Panc1 (cell line): ENCODE measurements around the gene STARD9. TPM values are rescaled to one million over a fixed set of nuclear protein-coding genes. Genes with fewer than 3 reads are reported as not detected.

Source experiments
- ATAC-seq: fragments of 200-7000 bp; cut with Tn5 transposase; 2 replicates; pipeline ENCODE4 v1.9.1; 2020; ENCODE audit warnings: mild to moderate bottlenecking, moderate library complexity
- BruUV-seq: library from RNA; stranded (reverse); fragments of 400-500 nt; replicated peaks from 2 replicates; lab custom pipeline; 2021; lab: Mats Ljungman, UMichigan
- CTCF ChIA-PET: fragments of 300-600 bp; sonication (Branson Sonifier 250); formaldehyde crosslinking; loops from one replicate; lab custom pipeline; 2022; ENCODE audit warnings: antibody characterized with exemption; lab: Charles Lee
- POLR2A ChIA-PET: fragments of 300-600 bp; sonication (Branson Sonifier 250); formaldehyde crosslinking; loops from one replicate; lab custom pipeline; 2022; ENCODE audit warnings: antibody characterized with exemption; lab: Charles Lee
- DNase-seq: peaks from one replicate; pipeline ENCODE4 v3.0.0-alpha.2; 2010; ENCODE audit warnings: low read depth, low spot score
- H3K27ac ChIP-seq: 2 replicates; pipeline ENCODE4 v1.5.1; 2011; ENCODE audit warnings: mild to moderate bottlenecking, low read length, inconsistent platforms
- H3K27me3 ChIP-seq: fragments of 200-500 bp; sonication (Bioruptor generic); 2 replicates; pipeline ENCODE4 v1.6.0; 2014; ENCODE audit warnings: low read length, inconsistent platforms; ENCODE audit not compliant: control insufficient read depth, insufficient read depth
- H3K36me3 ChIP-seq: fragments of 200-500 bp; sonication (Bioruptor generic); 2 replicates; pipeline ENCODE4 v1.5.1; 2014; ENCODE audit warnings: inconsistent platforms, mild to moderate bottlenecking, low read length, moderate library complexity; ENCODE audit not compliant: control insufficient read depth, insufficient read depth
- H3K4me1 ChIP-seq: 2 replicates; pipeline ENCODE4 v1.5.1; 2011; ENCODE audit warnings: inconsistent platforms, mild to moderate bottlenecking, low read length, moderate library complexity; ENCODE audit not compliant: control insufficient read depth, insufficient read depth
- H3K4me3 ChIP-seq, 2 experiments: 2 replicates each; pipeline ENCODE4 v1.5.1; 2011 to 2012; ENCODE audit warnings: low read depth in 2 of 2, low read length in 2 of 2, mild to moderate bottlenecking in 2 of 2, inconsistent platforms in 1 of 2, moderate library complexity in 1 of 2
- H3K9me3 ChIP-seq: fragments of 200-500 bp; sonication (Bioruptor generic); 2 replicates; pipeline ENCODE4 v1.5.1; 2014; ENCODE audit warnings: low read depth, mild to moderate bottlenecking, inconsistent platforms, low read length, moderate library complexity; ENCODE audit not compliant: control insufficient read depth, insufficient read depth
- POLR2AphosphoS5 ChIP-seq: IDR thresholded peaks from 2 replicates; pipeline ENCODE4 v1.6.1; 2012; ENCODE audit warnings: mild to moderate bottlenecking, low read depth, low read length, moderate library complexity
- SIN3A ChIP-seq: IDR thresholded peaks from 2 replicates; pipeline ENCODE4 v1.6.1; 2012; ENCODE audit warnings: low read depth, mild to moderate bottlenecking, low read length, moderate library complexity, borderline replicate concordance; ENCODE audit not compliant: insufficient read depth
- TCF7L2 ChIP-seq: IDR thresholded peaks from 2 replicates; pipeline ENCODE4 v1.6.1; 2011; ENCODE audit warnings: mild to moderate bottlenecking, low read depth, low read length, inconsistent platforms
- in situ Hi-C: cut with HindIII; loops from 2 replicates; pipeline ENCODE4 v1.10.0; 2016; ENCODE audit warnings: low sequenced_read_pairs, low pct_unique_long_range_greater_than_20kb
- intact Hi-C: fragments of 100-400 bp; cut with micrococcal nuclease; formaldehyde crosslinking; loops from one replicate; pipeline ENCODE4 v1.10.0; 2022; ENCODE audit not compliant: unreplicated experiment
- total RNA-seq: library from RNA; stranded (reverse); gene quantifications from one replicate; pipeline ENCODE4 v1.2.1, GENCODE V29; 2021; ENCODE audit not compliant: unreplicated experiment
- TF ChIP-seq, protein P1 (sequence below), 2 experiments: IDR thresholded peaks; 2 replicates each; pipeline ENCODE4 v1.6.1; 2011 to 2012; ENCODE audit warnings: low read depth in 2 of 2, control low read depth in 1 of 2, low read length in 1 of 2, mild to moderate bottlenecking in 1 of 2, moderate library complexity in 1 of 2; ENCODE audit not compliant: insufficient read depth in 1 of 2
- TF ChIP-seq, protein P2 (sequence below): fragments of 450-650 bp; IDR thresholded peaks from 2 replicates; pipeline ENCODE4 v1.5.1; 2017; ENCODE audit warnings: mild to moderate bottlenecking

Gene STARD9
- total RNA-seq, 1 experiment from 2014 or later = 13.4 TPM

DNA sequence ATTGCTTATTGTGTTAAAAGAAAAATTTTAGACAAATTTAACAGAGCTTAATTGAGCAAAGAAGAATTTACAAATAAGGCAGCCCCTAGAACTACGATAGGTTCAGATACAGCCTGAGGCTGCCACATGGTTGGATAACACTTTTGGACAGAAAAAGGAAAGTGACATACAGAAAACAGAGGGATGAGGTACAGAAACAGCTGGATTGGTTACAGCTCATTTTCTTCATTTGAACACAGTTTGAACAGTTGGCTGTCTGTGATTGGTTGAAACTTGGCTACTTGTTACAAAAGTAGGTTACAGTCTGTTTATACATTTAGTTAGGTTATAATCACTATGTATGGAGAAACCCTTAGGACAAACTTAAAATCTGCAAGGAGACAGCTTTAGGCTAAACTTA lies 46.0 kb downstream of the STARD9 start:
- BruUV-seq = no TSS peak
- Histone ChIP-seq H3K27me3 (no peaks in the 10 kb centered on the region), H3K9me3 (no peaks in the 10 kb centered on the region), H3K27ac (no peak overlapping the region), H3K36me3 (no peaks in the 10 kb centered on the region), H3K4me3 (no peak overlapping the region), H3K4me1 (no peaks in the 10 kb centered on the region)
- ChIA-PET POLR2A (interaction anchor here (0.5 to 0.6 kb wide), 2 partner anchors 92 to 1722 kb away, joined by 8 to 10 read pairs; no protein-coding TSS in a partner anchor), CTCF (no interaction called here)
- TF ChIP-seq POLR2AphosphoS5 (no peak), TCF7L2 (no peak), SIN3A (no peak)
- TF ChIP-seq, protein P1, sequence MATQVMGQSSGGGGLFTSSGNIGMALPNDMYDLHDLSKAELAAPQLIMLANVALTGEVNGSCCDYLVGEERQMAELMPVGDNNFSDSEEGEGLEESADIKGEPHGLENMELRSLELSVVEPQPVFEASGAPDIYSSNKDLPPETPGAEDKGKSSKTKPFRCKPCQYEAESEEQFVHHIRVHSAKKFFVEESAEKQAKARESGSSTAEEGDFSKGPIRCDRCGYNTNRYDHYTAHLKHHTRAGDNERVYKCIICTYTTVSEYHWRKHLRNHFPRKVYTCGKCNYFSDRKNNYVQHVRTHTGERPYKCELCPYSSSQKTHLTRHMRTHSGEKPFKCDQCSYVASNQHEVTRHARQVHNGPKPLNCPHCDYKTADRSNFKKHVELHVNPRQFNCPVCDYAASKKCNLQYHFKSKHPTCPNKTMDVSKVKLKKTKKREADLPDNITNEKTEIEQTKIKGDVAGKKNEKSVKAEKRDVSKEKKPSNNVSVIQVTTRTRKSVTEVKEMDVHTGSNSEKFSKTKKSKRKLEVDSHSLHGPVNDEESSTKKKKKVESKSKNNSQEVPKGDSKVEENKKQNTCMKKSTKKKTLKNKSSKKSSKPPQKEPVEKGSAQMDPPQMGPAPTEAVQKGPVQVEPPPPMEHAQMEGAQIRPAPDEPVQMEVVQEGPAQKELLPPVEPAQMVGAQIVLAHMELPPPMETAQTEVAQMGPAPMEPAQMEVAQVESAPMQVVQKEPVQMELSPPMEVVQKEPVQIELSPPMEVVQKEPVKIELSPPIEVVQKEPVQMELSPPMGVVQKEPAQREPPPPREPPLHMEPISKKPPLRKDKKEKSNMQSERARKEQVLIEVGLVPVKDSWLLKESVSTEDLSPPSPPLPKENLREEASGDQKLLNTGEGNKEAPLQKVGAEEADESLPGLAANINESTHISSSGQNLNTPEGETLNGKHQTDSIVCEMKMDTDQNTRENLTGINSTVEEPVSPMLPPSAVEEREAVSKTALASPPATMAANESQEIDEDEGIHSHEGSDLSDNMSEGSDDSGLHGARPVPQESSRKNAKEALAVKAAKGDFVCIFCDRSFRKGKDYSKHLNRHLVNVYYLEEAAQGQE (IDR thresholded peaks at IDR 0.05; ENCODE audit: insufficient read depth in 1 of 2, low read depth in 2 of 2, low read length in 1 of 2) = no peak
- TF ChIP-seq, protein P2, sequence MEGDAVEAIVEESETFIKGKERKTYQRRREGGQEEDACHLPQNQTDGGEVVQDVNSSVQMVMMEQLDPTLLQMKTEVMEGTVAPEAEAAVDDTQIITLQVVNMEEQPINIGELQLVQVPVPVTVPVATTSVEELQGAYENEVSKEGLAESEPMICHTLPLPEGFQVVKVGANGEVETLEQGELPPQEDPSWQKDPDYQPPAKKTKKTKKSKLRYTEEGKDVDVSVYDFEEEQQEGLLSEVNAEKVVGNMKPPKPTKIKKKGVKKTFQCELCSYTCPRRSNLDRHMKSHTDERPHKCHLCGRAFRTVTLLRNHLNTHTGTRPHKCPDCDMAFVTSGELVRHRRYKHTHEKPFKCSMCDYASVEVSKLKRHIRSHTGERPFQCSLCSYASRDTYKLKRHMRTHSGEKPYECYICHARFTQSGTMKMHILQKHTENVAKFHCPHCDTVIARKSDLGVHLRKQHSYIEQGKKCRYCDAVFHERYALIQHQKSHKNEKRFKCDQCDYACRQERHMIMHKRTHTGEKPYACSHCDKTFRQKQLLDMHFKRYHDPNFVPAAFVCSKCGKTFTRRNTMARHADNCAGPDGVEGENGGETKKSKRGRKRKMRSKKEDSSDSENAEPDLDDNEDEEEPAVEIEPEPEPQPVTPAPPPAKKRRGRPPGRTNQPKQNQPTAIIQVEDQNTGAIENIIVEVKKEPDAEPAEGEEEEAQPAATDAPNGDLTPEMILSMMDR = no peak
- DNase-seq (no peak), ATAC-seq (no peak)
- intact Hi-C loops (no loop called here), in situ Hi-C loops (no loop called here)

DNA sequence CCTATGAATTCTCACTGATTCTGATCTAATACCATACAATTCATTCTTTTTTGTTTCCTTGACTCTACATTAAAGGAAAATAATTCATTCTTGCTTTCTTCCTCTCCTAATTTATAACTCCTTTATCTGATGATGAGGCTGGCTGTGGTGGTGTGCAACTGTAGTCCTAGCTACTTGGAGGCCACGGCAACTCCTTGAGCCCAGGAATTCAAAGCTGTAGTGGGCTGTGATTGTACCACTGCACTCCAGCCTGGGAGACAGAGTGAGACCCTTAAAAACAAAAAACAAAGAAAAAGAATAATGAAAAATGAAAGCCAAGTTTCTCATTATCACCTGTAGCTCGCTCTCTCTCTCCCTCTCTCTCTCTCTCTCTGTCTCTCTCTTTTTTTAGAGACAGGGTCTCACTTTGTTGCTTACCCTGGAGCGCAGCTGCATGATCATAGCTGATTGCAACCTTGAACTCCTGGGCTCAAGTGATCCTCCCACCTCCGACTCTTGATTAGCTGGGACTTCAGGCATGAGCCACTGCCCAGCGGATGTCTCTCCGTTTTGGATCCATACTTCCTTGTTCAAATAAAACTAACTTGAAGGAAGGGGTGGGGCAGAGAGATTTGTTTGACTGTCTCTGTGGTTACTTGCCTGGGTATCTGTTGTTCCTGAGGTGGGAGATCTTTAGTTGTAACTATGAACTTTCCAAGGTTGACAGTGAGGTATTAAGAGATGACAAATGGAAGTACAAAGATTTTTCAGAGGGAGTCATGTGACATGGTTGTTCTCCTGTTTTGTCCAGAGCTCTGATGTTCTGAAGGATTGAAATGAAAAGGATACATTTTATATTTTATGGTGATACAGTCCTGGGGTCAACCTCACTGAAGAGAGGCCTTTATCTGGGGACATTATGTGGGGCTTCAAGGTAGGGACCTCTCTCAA lies 46.9 kb downstream of the STARD9 start:
- TF ChIP-seq SIN3A (no peak), POLR2AphosphoS5 (no peak), TCF7L2 (no peak)
- TF ChIP-seq, protein P2 = no peak
- TF ChIP-seq, protein P1 (IDR thresholded peaks at IDR 0.05; ENCODE audit: insufficient read depth in 1 of 2, low read depth in 2 of 2, low read length in 1 of 2) = no peak
- Histone ChIP-seq H3K4me3 (no peak overlapping the region), H3K27ac (no peak overlapping the region), H3K4me1 (no peaks in the 10 kb centered on the region), H3K9me3 (no peaks in the 10 kb centered on the region), H3K36me3 (no peaks in the 10 kb centered on the region), H3K27me3 (no peaks in the 10 kb centered on the region)
- CTCF ChIA-PET = no interaction called here
- DNase-seq = no peak
- BruUV-seq = no TSS peak
- POLR2A ChIA-PET = interaction anchor here (0.5 to 0.6 kb wide), 2 partner anchors 69 to 1721 kb away, joined by 6 to 8 read pairs; no protein-coding TSS in a partner anchor
- no peak for ATAC-seq
- intact Hi-C loops (no loop called here), in situ Hi-C loops (no loop called here)
